ENCODE measurements around the gene LRRC17.

DNA sequence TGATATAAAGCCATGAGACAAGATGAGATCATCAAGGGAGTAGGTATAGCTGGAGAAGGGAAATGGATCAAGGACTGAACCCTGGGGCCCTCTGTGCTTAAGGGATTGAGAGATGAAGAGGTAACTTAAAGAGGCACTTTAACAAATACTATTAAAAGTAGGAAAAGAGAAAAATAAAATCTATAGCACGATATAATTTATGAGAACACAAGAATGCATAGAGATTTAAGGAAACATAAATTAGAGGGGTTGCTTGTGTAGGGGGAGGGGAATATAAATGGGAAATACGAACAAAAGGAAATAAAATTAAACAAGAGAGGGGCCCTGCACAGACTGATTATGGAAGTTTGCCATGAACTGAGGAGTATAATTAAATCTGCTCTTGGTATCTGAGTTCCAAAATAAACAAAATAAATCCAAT is 15.6 kb upstream of the LRRC17 start:
- TF ChIP-seq CTCF (IDR thresholded peaks at IDR 0.05) (no peak), EP300 (IDR thresholded peaks at IDR 0.05) (no peak), POLR2A (IDR thresholded peaks at IDR 0.05) (no peak)
